Esophagus muscularis mucosa (tissue), 3 donors: ENCODE measurements around the gene ARHGAP12.

Experiments used
- CTCF ChIP-seq, 3 experiments: fragments of 200-600 bp in 2 of 3; fragments of 450-650 bp in 1 of 3; sonication (generic) in 2 of 3; IDR thresholded peaks; one replicate each; pipeline ENCODE4 v1.5.1; 2017 to 2019; ENCODE audit warnings: antibody characterized with exemption in 3 of 3, mild to moderate bottlenecking in 2 of 3, moderate library complexity in 1 of 3
- POLR2A ChIP-seq: fragments of 450-650 bp; IDR thresholded peaks from one replicate; pipeline ENCODE4 v1.6.1; 2017; ENCODE audit warnings: antibody characterized with exemption, moderate library complexity, mild to moderate bottlenecking, low read depth
- POLR2AphosphoS5 ChIP-seq, 2 donors: sonication (generic); formaldehyde crosslinking; IDR thresholded peaks; one replicate each; pipeline ENCODE4 v1.6.1; 2017; ENCODE audit warnings: antibody characterized with exemption in 2 of 2

DNA sequence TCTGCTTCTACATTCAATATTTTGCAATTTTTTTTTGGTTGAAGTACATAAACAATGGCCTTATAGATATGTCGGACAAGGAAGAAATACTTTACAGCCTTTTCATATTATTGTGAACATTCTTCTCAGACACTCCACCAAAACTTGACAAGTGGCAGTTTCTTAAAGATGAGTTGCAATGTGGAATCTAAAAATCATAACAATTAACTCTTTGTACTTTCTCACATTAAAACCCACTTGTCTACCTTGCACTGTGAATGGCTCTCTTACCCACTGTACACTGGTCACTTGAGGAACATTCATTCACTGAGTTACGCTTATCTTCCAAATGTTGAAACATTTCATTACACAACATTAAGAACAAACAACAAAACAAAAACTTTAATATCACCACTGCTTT is 44.2 kb downstream of the ARHGAP12 start:
- TF ChIP-seq POLR2A (no peak), CTCF (IDR thresholded peaks at IDR 0.05) (no peak), POLR2AphosphoS5 (IDR thresholded peaks at IDR 0.05) (no peak)
